Measurements from ENCODE around the gene CHD2. TPM values are rescaled to one million over a fixed set of nuclear protein-coding genes. Genes with fewer than 3 reads are reported as not detected.

Gene CHD2
- total and polyA plus RNA-seq, 2 donors = 29.9 to 210 TPM

- Histone ChIP-seq H3K36me3 (ENCODE audit: insufficient read depth) (no peaks in the 10 kb centered on the region), H3K27ac (ENCODE audit: low read depth) (no peak overlapping the region), H3K4me3 (ENCODE audit: low read depth, low read length) (no peak overlapping the region), H3K4me1 (ENCODE audit: insufficient read depth) (no peaks in the 10 kb centered on the region)
- DNase-seq (ENCODE audit: extremely low spot score) = no peak
- 95% methylated on average over 5 of the region's 5 CpGs for WGBS
These were observed 176.8 kb downstream of the CHD2 start for GRCh38 chr15:93076875-93077274.

Other genes starting within 250 kb of the CHD2 start
- gene FAM174B, start 244.5 kb upstream of the CHD2 start, total RNA-seq = 26.1 TPM
- 12.3 TPM for gene FAM174B, start 244.5 kb upstream of the CHD2 start, polyA plus RNA-seq
- 3.4 TPM for gene RGMA, start 188.9 kb downstream of the CHD2 start, total RNA-seq
- 13.6 TPM for gene RGMA, start 188.9 kb downstream of the CHD2 start, polyA plus RNA-seq